ENCODE measurements around the gene ARF3. TPM values are rescaled to one million over a fixed set of nuclear protein-coding genes. Genes with fewer than 3 reads are reported as not detected.
A peak's percentile ranks its signal among the peaks of the same experiment; 100 is the strongest.

ARF3 gene
- total RNA-seq, 4 donors from 2014 or later, result 92.7 to 177 (median 136) TPM

GRCh38 chr12:48903363-48903981, 53.8 kb downstream of the ARF3 start:
- Histone ChIP-seq H3K9me3 (no peaks in the 10 kb centered on the region), H3K36me3 (no peaks in the 10 kb centered on the region), H3K4me3 (replicated peaks in 1 of 3) (no peak overlapping the region), H3K4me1 (peaks cover 0 to 6% of the 10 kb centered on the region in 2 donors), H3K27ac (no peak overlapping the region), H3K27me3 (no peaks in the 10 kb centered on the region)
- TF ChIP-seq POLR2A (IDR thresholded peaks at IDR 0.05), result no peak
- TF ChIP-seq, protein P1, sequence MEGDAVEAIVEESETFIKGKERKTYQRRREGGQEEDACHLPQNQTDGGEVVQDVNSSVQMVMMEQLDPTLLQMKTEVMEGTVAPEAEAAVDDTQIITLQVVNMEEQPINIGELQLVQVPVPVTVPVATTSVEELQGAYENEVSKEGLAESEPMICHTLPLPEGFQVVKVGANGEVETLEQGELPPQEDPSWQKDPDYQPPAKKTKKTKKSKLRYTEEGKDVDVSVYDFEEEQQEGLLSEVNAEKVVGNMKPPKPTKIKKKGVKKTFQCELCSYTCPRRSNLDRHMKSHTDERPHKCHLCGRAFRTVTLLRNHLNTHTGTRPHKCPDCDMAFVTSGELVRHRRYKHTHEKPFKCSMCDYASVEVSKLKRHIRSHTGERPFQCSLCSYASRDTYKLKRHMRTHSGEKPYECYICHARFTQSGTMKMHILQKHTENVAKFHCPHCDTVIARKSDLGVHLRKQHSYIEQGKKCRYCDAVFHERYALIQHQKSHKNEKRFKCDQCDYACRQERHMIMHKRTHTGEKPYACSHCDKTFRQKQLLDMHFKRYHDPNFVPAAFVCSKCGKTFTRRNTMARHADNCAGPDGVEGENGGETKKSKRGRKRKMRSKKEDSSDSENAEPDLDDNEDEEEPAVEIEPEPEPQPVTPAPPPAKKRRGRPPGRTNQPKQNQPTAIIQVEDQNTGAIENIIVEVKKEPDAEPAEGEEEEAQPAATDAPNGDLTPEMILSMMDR (IDR thresholded peaks at IDR 0.05), result no peak
- DNase-seq, result peak in 1 of 2 donors; percentile 6
- 45 to 62% methylated on average over 20 of the region's 20 CpGs for WGBS, 2 donors
- intact Hi-C loops (cut with DNase I), result no loop called here

GRCh38 chr12:48901278-48901677, 56.0 kb downstream of the ARF3 start:
- no peaks in the 10 kb centered on the region for H3K9me3 ChIP-seq
- H3K4me3 ChIP-seq (replicated peaks in 1 of 3), result no peak overlapping the region
- no peak for DNase-seq
- no peaks in the 10 kb centered on the region for H3K27me3 ChIP-seq
- no peak for TF ChIP-seq POLR2A (IDR thresholded peaks at IDR 0.05)
- TF ChIP-seq, protein P1 (IDR thresholded peaks at IDR 0.05), result no peak
- peaks cover 0 to 6% of the 10 kb centered on the region in 2 donors for H3K4me1 ChIP-seq
- WGBS, 2 donors, result 88 to 94% methylated on average over 2 of the region's 2 CpGs
- H3K36me3 ChIP-seq, result no peaks in the 10 kb centered on the region
- intact Hi-C loops (cut with DNase I), result no loop called here
- H3K27ac ChIP-seq, result no peak overlapping the region

DNA sequence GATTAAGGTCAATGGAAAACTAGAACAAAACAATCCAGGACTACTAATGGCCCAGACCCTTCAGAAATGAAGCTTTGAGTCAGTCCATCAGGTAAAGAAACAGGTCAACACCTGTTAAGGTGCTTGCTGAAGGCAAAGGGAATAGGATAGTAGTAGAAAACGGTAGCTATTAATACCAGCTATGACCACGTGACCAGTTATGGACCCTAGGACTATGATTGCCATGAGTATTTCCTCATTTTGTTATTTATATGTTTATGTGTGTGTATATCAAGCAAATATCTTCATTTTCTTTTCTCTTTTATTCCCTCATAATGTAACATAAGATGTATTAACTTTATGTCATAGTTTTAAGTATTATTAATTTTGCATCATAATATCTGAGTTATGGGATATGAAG, 57.6 kb downstream of the ARF3 start:
- Histone ChIP-seq H3K36me3 (no peaks in the 10 kb centered on the region), H3K9me3 (no peaks in the 10 kb centered on the region), H3K4me3 (replicated peaks in 1 of 3) (no peak overlapping the region), H3K27me3 (no peaks in the 10 kb centered on the region), H3K27ac (no peak overlapping the region), H3K4me1 (peaks cover 0 to 6% of the 10 kb centered on the region in 2 donors)
- no peak for DNase-seq
- intact Hi-C loops (cut with DNase I), result no loop called here
- TF ChIP-seq, protein P1 (IDR thresholded peaks at IDR 0.05), result no peak
- no peak for TF ChIP-seq POLR2A (IDR thresholded peaks at IDR 0.05)
- 73 to 76% methylated on average over 2 of the region's 2 CpGs for WGBS, 2 donors

DNA sequence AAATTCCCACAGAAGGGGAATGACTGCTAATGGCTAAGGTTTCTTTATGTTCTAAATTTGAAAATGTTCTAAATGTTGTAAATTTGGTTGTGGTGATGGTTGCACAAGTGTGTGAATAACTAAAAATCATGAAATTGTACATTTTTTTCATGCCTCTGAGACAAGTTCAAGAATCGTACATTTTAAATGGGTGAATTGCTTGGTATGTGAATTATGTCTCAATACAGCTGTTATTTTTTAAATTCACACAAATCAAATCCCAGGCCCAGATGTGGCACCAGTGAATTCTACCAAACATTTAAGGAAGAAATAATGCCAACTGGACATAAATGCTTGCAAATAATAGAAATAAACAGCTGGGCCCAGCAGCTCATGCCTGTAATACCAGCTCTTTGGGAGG, 63.0 kb downstream of the ARF3 start:
- Histone ChIP-seq H3K36me3 (no peaks in the 10 kb centered on the region), H3K27me3 (no peaks in the 10 kb centered on the region), H3K9me3 (no peaks in the 10 kb centered on the region), H3K4me1 (peaks cover 0 to 8% of the 10 kb centered on the region in 2 donors), H3K27ac (no peak overlapping the region), H3K4me3 (replicated peaks in 1 of 3) (no peak overlapping the region)
- DNase-seq, result no peak
- no peak for TF ChIP-seq POLR2A (IDR thresholded peaks at IDR 0.05)
- TF ChIP-seq, protein P1 (IDR thresholded peaks at IDR 0.05), result no peak
- intact Hi-C loops (cut with DNase I), result no loop called here
- 68 to 81% methylated on average over 1 of the region's 1 CpG for WGBS, 2 donors

- no peaks in the 10 kb centered on the region for H3K36me3 ChIP-seq
- H3K27me3 ChIP-seq, result no peaks in the 10 kb centered on the region
- 6% methylated on average over 33 to 35 of the region's 37 CpGs for WGBS, 2 donors
- peak; percentile 78 to 81 for DNase-seq
- intact Hi-C loops (cut with DNase I), result loop anchor here (2.0 kb wide), 1 partner anchor 36 kb away; no protein-coding TSS in a partner anchor
- no peak for TF ChIP-seq POLR2A (IDR thresholded peaks at IDR 0.05)
- TF ChIP-seq, protein P1 (IDR thresholded peaks at IDR 0.05), result peak; percentile 85 to 96 (median 92)
- H3K4me1 ChIP-seq, result peaks cover 0 to 8% of the 10 kb centered on the region in 2 donors
- H3K27ac ChIP-seq, result no peak overlapping the region
- no peak overlapping the region for H3K4me3 ChIP-seq (replicated peaks in 1 of 3)
- no peaks in the 10 kb centered on the region for H3K9me3 ChIP-seq
Observed at GRCh38 chr12:48890657-48891418, 66.4 kb downstream of the ARF3 start.
